Stimulated activated CD8-positive, alpha-beta memory T cell treated with anti-CD3 and anti-CD28 coated beads, Interleukin-12 subunit alpha, Interleukin-12 subunit beta, amount 100 ng/mL, for 24 hours (primary cell): ENCODE data around the gene PPP6R2.
A peak's percentile ranks its signal among the peaks of the same experiment; 100 is the strongest.

Source experiments
- DNase-seq: peaks from one replicate; pipeline ENCODE4 v3.0.0-alpha.2; 2020; ENCODE audit errors: extremely low read depth

Gene PPP6R2

GRCh38 chr22:50470491-50470890 lies 127.4 kb downstream of the PPP6R2 start:
- no peak for DNase-seq

- DNase-seq: no peak
Observed at GRCh38 chr22:50471197-50471847, 128.2 kb downstream of the PPP6R2 start.

DNA sequence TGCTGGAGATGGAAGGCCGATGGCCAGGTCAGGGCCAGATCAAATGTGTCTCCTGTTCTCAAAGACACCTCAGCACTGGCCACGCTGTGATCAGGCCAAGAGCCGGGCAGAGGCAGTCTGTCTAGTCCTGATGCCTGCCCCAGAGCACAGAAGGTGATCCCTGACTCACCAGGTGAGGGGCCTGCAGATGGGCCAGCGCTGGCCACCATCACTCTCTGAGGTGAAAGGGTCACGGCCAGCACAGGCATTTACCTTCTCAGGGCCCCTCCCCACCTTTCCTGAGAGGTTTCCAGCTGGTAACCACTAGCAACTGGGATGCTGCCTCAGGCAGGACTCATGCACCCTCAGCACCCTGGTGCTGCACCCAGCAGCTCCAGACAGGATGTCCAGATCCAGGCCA lies 128.8 kb downstream of the PPP6R2 start:
- no peak for DNase-seq

- no peak for DNase-seq
Observed at GRCh38 chr22:50473088-50473487, 130.0 kb downstream of the PPP6R2 start.

- DNase-seq: no peak
Observed at GRCh38 chr22:50473855-50474671, 130.9 kb downstream of the PPP6R2 start.

- peak; percentile 73 for DNase-seq
Observed at GRCh38 chr22:50474710-50475651, 131.9 kb downstream of the PPP6R2 start, which contains the start of gene SBF1. TSS of gene SBF1 (minus strand) at chr22:50475035. CDS start at chr22:50474840, 195 bp downstream.

GRCh38 chr22:50475652-50476002 lies 132.5 kb downstream of the PPP6R2 start:
- DNase-seq: no peak

DNA sequence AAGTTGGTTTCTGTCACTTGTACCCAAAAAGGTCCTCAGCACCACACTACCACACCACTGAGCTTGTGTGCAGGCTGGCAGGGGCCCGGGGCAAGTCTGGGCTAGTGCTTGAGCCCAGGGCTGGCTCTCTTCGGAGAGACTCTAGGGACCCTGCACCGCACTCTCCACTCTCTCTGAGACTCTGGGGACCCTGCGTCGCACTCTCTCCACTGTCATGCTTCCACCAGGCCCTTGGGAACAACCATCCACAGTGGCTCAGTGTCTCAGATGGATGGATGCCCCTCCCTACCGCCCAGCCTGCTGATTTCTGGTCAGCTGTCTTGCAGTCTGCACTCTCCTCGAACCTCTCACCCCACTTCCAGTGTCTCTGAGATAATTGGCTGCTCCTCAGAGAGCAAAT lies 133.7 kb downstream of the PPP6R2 start:
- no peak for DNase-seq

DNA sequence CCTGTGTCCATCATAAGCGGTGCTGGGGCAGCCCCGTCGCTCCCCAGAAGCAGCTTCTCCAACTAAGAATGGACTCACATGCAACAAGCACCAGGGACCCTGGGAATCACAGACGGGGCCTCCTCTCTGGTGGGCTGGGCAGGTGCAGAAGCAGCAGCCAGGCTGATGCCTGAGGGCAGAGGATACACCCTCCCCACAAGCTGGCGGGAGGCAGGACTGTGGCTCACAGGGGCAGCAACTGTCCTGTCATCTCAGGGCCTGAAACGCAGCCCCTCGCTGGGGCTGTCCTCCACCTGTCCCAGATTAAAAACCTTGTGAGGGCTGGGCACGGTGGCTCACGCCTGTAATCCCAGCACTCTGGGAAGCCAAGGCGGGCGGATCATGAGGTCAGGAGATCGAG lies 134.8 kb downstream of the PPP6R2 start:
- no peak for DNase-seq

DNA sequence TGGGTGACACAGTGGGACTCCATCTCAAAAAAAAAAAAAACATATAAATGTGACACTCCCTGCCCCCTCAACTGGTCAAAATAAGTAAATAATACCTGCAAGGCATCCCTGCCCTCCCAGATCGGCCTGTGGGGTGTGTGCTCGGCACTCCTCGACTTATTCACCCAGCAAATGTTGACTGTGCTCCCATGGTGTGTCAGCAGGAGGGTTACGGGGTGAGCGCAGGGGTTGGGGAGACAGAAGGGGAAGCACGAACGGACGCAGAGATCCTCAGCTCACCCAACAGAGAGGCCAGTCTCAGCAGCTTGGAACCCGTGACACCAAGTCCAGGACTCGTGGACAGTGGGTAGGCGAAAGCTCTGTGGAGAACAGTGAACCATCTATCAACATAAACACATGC lies 136.6 kb downstream of the PPP6R2 start:
- DNase-seq: no peak

DNA sequence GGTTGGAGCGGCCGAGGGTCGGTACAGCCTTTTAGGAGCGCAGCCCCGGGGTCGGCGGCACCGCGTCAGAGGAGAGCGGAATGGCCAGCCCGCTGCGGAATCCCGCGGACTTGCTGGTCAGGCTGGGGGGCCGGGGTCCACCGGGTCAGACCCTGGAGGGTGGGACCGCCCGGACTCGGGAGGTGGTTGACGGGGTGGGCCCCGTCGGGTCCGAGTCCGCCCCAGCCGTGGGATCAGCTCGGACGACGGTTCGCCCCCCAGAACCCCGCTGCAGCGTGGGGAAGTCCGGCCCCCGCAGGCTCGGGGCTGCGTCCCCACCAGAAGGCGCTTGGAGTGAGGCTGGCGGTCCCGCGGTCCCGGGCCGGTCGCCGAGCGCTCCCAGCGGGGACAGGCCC lies 137.9 kb downstream of the PPP6R2 start:
- DNase-seq: no peak

DNA sequence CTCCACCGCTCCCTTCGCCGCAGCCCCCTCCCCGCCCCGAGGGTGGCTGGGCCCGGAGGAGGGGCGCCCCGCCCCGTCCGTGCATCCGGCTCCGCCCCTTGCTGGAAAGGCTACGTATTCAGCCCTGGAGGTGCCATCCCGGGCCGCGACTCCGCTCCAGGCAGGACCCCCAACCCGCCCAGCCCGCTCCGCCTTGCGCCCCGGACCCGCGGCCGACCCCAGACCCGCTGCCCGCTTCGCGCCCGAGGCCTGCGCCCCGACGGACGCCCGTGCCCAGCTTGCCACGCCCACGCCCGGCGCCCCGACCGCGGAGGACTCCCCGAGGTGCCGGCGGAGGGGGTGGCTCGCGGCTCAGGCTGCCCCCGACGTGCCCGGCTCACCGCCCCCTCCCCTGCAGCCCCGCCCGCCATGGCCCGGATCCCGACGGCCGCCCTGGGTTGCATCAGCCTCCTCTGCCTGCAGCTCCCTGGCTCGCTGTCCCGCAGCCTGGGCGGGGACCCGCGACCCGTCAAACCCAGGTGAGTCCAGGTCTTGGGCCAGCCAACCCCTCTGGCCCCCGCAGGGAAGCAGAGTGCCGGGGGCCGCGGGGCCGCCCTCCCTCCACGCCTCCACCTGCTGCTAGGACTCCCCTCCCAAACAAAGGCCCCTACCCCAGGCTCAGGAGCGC lies 138.4 kb downstream of the PPP6R2 start, which contains the start of gene ADM2:
Gene ADM2 (plus strand): TSS at position 104 of the 667 bp plus-strand sequence. CDS start 305 bp downstream, at position 409.
- DNase-seq: peak; percentile 25

DNA sequence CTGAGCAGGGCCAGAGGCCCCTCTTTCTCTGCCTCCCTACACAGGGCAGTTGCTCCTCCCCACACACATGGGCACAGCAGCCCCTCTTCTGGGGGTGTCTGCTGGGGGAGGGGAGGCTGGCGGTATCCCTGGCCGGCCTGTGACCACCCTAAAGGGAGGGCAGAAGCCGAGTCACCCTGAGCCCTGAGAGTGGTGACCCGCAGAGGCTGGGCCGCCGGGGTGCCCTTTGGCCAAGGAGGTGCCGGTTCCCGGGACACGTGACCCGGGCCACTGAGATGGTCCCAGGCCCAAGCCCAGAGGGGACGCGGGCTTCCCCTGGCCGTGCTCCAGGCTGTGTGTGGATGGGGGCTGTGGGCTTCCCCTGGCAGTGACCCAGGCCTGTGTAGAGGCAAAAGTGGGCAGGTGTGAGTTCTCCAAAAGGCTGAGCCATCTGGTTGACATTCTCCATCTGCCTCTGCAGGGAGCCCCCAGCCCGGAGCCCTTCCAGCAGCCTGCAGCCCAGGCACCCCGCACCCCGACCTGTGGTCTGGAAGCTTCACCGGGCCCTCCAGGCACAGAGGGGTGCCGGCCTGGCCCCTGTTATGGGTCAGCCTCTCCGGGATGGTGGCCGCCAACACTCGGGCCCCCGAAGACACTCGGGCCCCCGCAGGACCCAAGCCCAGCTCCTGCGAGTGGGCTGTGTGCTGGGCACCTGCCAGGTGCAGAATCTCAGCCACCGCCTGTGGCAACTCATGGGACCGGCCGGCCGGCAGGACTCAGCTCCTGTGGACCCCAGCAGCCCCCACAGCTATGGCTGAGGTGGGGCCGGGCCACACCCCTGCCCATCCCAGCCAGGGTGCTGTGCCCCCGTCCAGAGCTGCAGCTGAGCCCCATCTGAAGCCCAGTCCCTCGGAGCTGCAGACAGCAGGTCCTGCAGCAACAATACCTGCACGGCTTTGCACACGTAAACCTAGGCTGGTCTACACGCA lies 139.3 kb downstream of the PPP6R2 start:
- DNase-seq: no peak

- DNase-seq: no peak
Observed at GRCh38 chr22:50483106-50483505, 140.0 kb downstream of the PPP6R2 start.

DNA sequence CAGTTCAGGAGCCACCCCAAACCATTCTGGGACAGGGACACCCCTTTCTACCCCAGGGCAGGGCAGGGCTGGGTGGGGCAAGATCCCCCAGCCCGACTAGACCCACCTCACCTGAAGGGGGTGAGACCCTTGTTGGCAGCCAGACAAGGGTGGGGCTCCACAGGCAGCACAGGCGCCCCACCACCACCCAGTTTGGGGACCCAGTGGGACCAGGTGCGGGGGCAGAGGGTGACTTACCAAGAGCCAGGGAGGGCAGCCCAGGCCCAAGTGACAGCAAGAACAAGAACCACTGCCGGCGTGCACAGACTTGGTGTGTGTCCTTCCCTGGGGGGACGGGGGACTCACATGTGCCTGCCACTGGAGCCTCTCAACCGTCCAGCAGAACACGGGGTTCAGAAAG lies 140.4 kb downstream of the PPP6R2 start:
- no peak for DNase-seq

DNA sequence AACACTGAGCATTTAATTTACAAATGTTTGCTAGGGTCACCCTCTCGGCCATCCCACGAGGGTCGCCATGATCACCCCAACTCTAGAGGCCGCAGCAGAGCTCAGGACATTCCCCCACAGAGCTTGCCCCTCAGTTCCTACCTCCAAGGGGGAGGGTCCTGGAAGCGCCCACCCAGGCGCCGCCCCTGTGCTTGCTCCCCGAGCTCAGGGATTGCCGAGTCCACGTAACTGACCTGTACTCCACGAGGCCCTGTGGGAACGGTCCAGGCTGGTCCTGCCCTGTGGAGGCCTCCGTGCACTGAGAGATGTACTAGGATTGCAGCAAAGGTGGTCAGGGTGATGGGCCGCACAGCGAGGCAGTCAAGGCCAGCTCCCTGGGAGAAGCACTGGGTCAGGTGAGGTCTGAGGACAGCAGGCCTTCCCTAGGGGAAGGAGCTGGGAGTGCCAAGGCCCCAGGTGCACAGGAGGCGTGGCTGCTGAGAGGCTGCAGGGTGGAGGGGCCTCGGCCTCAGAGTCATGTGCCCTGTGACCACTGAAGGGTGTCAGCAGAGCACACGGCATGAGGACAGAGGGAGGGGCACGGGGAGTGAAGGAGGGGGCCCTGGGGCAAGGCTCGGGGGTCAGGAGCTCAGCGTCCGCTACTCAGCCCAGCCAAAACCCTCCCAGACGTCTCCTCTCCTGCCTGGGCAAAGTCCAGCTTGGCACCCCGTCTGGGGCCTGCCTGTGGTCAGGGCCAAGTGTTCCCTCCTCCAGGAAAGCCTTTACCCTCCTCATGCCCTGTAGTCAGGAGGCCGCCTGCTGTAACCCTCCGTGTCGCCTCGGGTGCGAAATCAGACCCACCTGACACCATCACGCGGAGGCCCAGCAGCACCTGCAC lies 141.1 kb downstream of the PPP6R2 start:
- no peak for DNase-seq

- DNase-seq: no peak
Observed at GRCh38 chr22:50485221-50486131, 142.3 kb downstream of the PPP6R2 start.

- DNase-seq: no peak
Observed at GRCh38 chr22:50486561-50487289, 143.6 kb downstream of the PPP6R2 start, which contains the start of gene MIOX. TSS of gene MIOX (plus strand) at chr22:50486859. CDS start at chr22:50486898, 39 bp downstream.
